NCI-H2196 treated with DMSO at 0.1 percent for 48 hours (cell line): Measurements from ENCODE around the gene GPR150.

Experiments used
- DNase-seq: peaks from one replicate; lab custom pipeline; 2025; ENCODE audit not compliant: unreplicated experiment; lab: John Stamatoyannopoulos, UW

GPR150 gene

GRCh38 chr5:95649842-95650620, 30.1 kb downstream of the GPR150 start:
- no peak for DNase-seq

- no peak for DNase-seq
These were observed 33.0 kb downstream of the GPR150 start for GRCh38 chr5:95652849-95653248.

- DNase-seq, result no peak
These were observed 34.3 kb downstream of the GPR150 start for GRCh38 chr5:95654196-95654595.

- no peak for DNase-seq
These were observed 35.7 kb downstream of the GPR150 start for GRCh38 chr5:95655575-95655974.

- no peak for DNase-seq
These were observed 40.2 kb downstream of the GPR150 start for GRCh38 chr5:95660060-95660459.

- no peak for DNase-seq
These were observed 43.1 kb downstream of the GPR150 start for GRCh38 chr5:95662946-95663345.

GRCh38 chr5:95664204-95664786, 44.4 kb downstream of the GPR150 start:
- no peak for DNase-seq

- no peak for DNase-seq
These were observed 47.3 kb downstream of the GPR150 start for GRCh38 chr5:95667061-95667618.

- DNase-seq, result no peak
These were observed 47.8 kb downstream of the GPR150 start for GRCh38 chr5:95667678-95668077.

- no peak for DNase-seq
These were observed 48.3 kb downstream of the GPR150 start for GRCh38 chr5:95668216-95668615.

GRCh38 chr5:95668728-95669127, 48.8 kb downstream of the GPR150 start:
- DNase-seq, result no peak

- DNase-seq, result peak; percentile 19
These were observed 49.7 kb downstream of the GPR150 start for GRCh38 chr5:95669540-95669939.

- DNase-seq, result no peak
These were observed 50.1 kb downstream of the GPR150 start for GRCh38 chr5:95669985-95670384.

- DNase-seq, result no peak
These were observed 50.7 kb downstream of the GPR150 start for GRCh38 chr5:95670568-95670967.
